Panc1 (cell line): ENCODE results near the gene LHFPL2. TPM values are rescaled to one million over a fixed set of nuclear protein-coding genes. Genes with fewer than 3 reads are reported as not detected.

ENCODE experiments used
- ATAC-seq: fragments of 200-7000 bp; cut with Tn5 transposase; 2 replicates; pipeline ENCODE4 v1.9.1; 2020; ENCODE audit warnings: mild to moderate bottlenecking, moderate library complexity
- BruUV-seq: library from RNA; stranded (reverse); fragments of 400-500 nt; replicated peaks from 2 replicates; lab custom pipeline; 2021; lab: Mats Ljungman, UMichigan
- CTCF ChIA-PET: fragments of 300-600 bp; sonication (Branson Sonifier 250); formaldehyde crosslinking; loops from one replicate; lab custom pipeline; 2022; ENCODE audit warnings: antibody characterized with exemption; lab: Charles Lee
- POLR2A ChIA-PET: fragments of 300-600 bp; sonication (Branson Sonifier 250); formaldehyde crosslinking; loops from one replicate; lab custom pipeline; 2022; ENCODE audit warnings: antibody characterized with exemption; lab: Charles Lee
- DNase-seq: peaks from one replicate; pipeline ENCODE4 v3.0.0-alpha.2; 2010; ENCODE audit warnings: low read depth, low spot score
- H3K27ac ChIP-seq: 2 replicates; pipeline ENCODE4 v1.5.1; 2011; ENCODE audit warnings: mild to moderate bottlenecking, low read length, inconsistent platforms
- H3K27me3 ChIP-seq: fragments of 200-500 bp; sonication (Bioruptor generic); 2 replicates; pipeline ENCODE4 v1.6.0; 2014; ENCODE audit warnings: low read length, inconsistent platforms; ENCODE audit not compliant: control insufficient read depth, insufficient read depth
- H3K36me3 ChIP-seq: fragments of 200-500 bp; sonication (Bioruptor generic); 2 replicates; pipeline ENCODE4 v1.5.1; 2014; ENCODE audit warnings: inconsistent platforms, mild to moderate bottlenecking, low read length, moderate library complexity; ENCODE audit not compliant: control insufficient read depth, insufficient read depth
- H3K4me1 ChIP-seq: 2 replicates; pipeline ENCODE4 v1.5.1; 2011; ENCODE audit warnings: inconsistent platforms, mild to moderate bottlenecking, low read length, moderate library complexity; ENCODE audit not compliant: control insufficient read depth, insufficient read depth
- H3K4me3 ChIP-seq, 2 experiments: 2 replicates each; pipeline ENCODE4 v1.5.1; 2011 to 2012; ENCODE audit warnings: low read depth in 2 of 2, low read length in 2 of 2, mild to moderate bottlenecking in 2 of 2, inconsistent platforms in 1 of 2, moderate library complexity in 1 of 2
- H3K9me3 ChIP-seq: fragments of 200-500 bp; sonication (Bioruptor generic); 2 replicates; pipeline ENCODE4 v1.5.1; 2014; ENCODE audit warnings: low read depth, mild to moderate bottlenecking, inconsistent platforms, low read length, moderate library complexity; ENCODE audit not compliant: control insufficient read depth, insufficient read depth
- CTCF ChIP-seq: fragments of 450-650 bp; IDR thresholded peaks from 2 replicates; pipeline ENCODE4 v1.5.1; 2017; ENCODE audit warnings: mild to moderate bottlenecking
- POLR2AphosphoS5 ChIP-seq: IDR thresholded peaks from 2 replicates; pipeline ENCODE4 v1.6.1; 2012; ENCODE audit warnings: mild to moderate bottlenecking, low read depth, low read length, moderate library complexity
- REST ChIP-seq, 2 experiments: IDR thresholded peaks; 2 replicates each; pipeline ENCODE4 v1.6.1; 2011 to 2012; ENCODE audit warnings: low read depth in 2 of 2, control low read depth in 1 of 2, low read length in 1 of 2, mild to moderate bottlenecking in 1 of 2, moderate library complexity in 1 of 2; ENCODE audit not compliant: insufficient read depth in 1 of 2
- SIN3A ChIP-seq: IDR thresholded peaks from 2 replicates; pipeline ENCODE4 v1.6.1; 2012; ENCODE audit warnings: low read depth, mild to moderate bottlenecking, low read length, moderate library complexity, borderline replicate concordance; ENCODE audit not compliant: insufficient read depth
- TCF7L2 ChIP-seq: IDR thresholded peaks from 2 replicates; pipeline ENCODE4 v1.6.1; 2011; ENCODE audit warnings: mild to moderate bottlenecking, low read depth, low read length, inconsistent platforms
- in situ Hi-C: cut with HindIII; loops from 2 replicates; pipeline ENCODE4 v1.10.0; 2016; ENCODE audit warnings: low sequenced_read_pairs, low pct_unique_long_range_greater_than_20kb
- intact Hi-C: fragments of 100-400 bp; cut with micrococcal nuclease; formaldehyde crosslinking; loops from one replicate; pipeline ENCODE4 v1.10.0; 2022; ENCODE audit not compliant: unreplicated experiment
- total RNA-seq: library from RNA; stranded (reverse); gene quantifications from one replicate; pipeline ENCODE4 v1.2.1, GENCODE V29; 2021; ENCODE audit not compliant: unreplicated experiment

The LHFPL2 gene
- total RNA-seq, 1 experiment from 2014 or later = 25.8 TPM

GRCh38 chr5:78476795-78477194 is 171.8 kb downstream of the LHFPL2 start:
- ATAC-seq = no peak
- TF ChIP-seq SIN3A (no peak), CTCF (no peak)
- intact Hi-C loops = no loop called here
- no peaks in the 10 kb centered on the region for H3K4me1 ChIP-seq
- DNase-seq = no peak
- H3K9me3 ChIP-seq = no peaks in the 10 kb centered on the region
- H3K36me3 ChIP-seq = no peaks in the 10 kb centered on the region
- no peak overlapping the region for H3K4me3 ChIP-seq
- POLR2A ChIA-PET = no interaction called here
- no peaks in the 10 kb centered on the region for H3K27me3 ChIP-seq
- in situ Hi-C loops = no loop called here
- no peak overlapping the region for H3K27ac ChIP-seq
- CTCF ChIA-PET = no interaction called here
- no TSS peak for BruUV-seq

- in situ Hi-C loops (no loop called here), intact Hi-C loops (no loop called here)
- H3K4me1 ChIP-seq = no peaks in the 10 kb centered on the region
- no peak overlapping the region for H3K4me3 ChIP-seq
- ATAC-seq = no peak
- H3K36me3 ChIP-seq = no peaks in the 10 kb centered on the region
- no peaks in the 10 kb centered on the region for H3K9me3 ChIP-seq
- no peak overlapping the region for H3K27ac ChIP-seq
- TF ChIP-seq REST (IDR thresholded peaks at IDR 0.05; ENCODE audit: insufficient read depth in 1 of 2, low read depth in 2 of 2, low read length in 1 of 2) = no peak
- no peak for TF ChIP-seq TCF7L2
- TF ChIP-seq POLR2AphosphoS5 = no peak
- TF ChIP-seq CTCF = no peak
- no peak for TF ChIP-seq SIN3A
- ChIA-PET POLR2A (no interaction called here), CTCF (no interaction called here)
- H3K27me3 ChIP-seq = no peaks in the 10 kb centered on the region
- BruUV-seq = no TSS peak
- no peak for DNase-seq
These were observed 173.2 kb downstream of the LHFPL2 start for GRCh38 chr5:78475370-78475769.

GRCh38 chr5:78473751-78474150 is 174.8 kb downstream of the LHFPL2 start:
- TF ChIP-seq REST (IDR thresholded peaks at IDR 0.05; ENCODE audit: insufficient read depth in 1 of 2, low read depth in 2 of 2, low read length in 1 of 2) (no peak), SIN3A (no peak), POLR2AphosphoS5 (no peak), TCF7L2 (no peak), CTCF (no peak)
- H3K27ac ChIP-seq = no peak overlapping the region
- POLR2A ChIA-PET = interaction anchor here (0.6 kb wide), 1 partner anchor 343 kb away, joined by 3 read pairs; no protein-coding TSS in a partner anchor
- no peaks in the 10 kb centered on the region for H3K4me1 ChIP-seq
- H3K36me3 ChIP-seq = no peaks in the 10 kb centered on the region
- H3K4me3 ChIP-seq = no peak overlapping the region
- in situ Hi-C loops (no loop called here), intact Hi-C loops (no loop called here)
- CTCF ChIA-PET = no interaction called here
- no peaks in the 10 kb centered on the region for H3K9me3 ChIP-seq
- no peak for ATAC-seq
- no peaks in the 10 kb centered on the region for H3K27me3 ChIP-seq
- no peak for DNase-seq
- no TSS peak for BruUV-seq
